ENCODE results near the gene PANX1.
"Not testable (repeated sequence)": the region's sequence is repeated elsewhere in the genome, so short reads cannot be mapped to it uniquely, and the experiment has no call there.

Gene PANX1

DNA sequence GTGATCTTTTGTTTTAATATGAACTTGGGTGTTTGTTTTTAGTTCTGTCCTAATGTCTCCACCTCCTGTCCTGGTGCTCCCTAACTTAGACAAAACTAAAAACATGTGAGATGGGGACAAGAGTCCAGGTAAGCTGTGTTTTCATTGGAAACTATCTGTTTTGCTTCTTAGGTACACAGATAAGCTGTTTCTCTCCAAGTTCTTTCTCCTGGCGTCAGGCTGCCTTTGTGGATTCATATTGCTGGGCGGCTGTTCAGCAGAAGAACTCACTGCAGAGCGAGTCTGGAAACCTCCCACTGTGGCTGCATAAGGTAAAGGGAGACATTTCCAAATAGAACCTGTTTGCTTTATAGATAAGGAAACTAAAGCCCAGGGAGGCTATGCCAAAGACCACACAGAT is 24.7 kb downstream of the PANX1 start:
- Mint-ChIP-seq H3K36me3 (ENCODE audit: low read depth) (peaks cover 34% of the 10 kb centered on the region), H3K9me3 (peaks cover 8% of the 10 kb centered on the region), H3K4me1 (peaks cover 56% of the 10 kb centered on the region), H3K27ac (peak overlapping the region in 2 of 3 experiments; percentile 26 to 47), H3K27me3 (ENCODE audit: low read depth) (no peaks in the 10 kb centered on the region), H3K4me3 (no peak overlapping the region)
- no peak for TF ChIP-seq CTCF (IDR thresholded peaks at IDR 0.05; ENCODE audit: unreplicated experiment in 3 of 3)

GRCh38 chr11:94154095-94154856 is 25.6 kb downstream of the PANX1 start:
- Mint-ChIP-seq H3K4me1 (peaks cover 47% of the 10 kb centered on the region), H3K4me3 (no peak overlapping the region), H3K27ac (peak overlapping the region in 1 of 3 experiments; percentile 41), H3K9me3 (peaks cover 9% of the 10 kb centered on the region), H3K27me3 (ENCODE audit: low read depth) (no peaks in the 10 kb centered on the region), H3K36me3 (ENCODE audit: low read depth) (peaks cover 44% of the 10 kb centered on the region)
- TF ChIP-seq CTCF (IDR thresholded peaks at IDR 0.05; ENCODE audit: unreplicated experiment in 3 of 3): no peak

DNA sequence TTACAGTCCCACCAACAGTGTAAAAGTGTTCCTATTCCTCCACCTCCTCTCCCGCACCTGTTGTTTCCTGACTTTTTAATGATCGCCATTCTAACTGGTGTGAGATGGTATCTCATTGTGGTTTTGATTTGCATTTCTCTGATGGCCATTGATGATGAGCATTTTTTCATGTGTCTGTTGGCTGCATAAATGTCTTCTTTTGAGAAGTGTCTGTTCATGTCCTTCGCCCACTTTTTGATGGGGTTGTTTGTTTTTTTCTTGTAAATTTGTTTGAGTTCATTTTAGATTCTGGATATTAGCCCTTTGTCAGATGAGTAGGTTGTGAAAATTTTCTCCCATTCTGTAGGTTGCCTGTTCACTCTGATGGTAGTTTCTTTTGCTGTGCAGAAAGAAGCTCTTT is 28.7 kb downstream of the PANX1 start:
- Mint-ChIP-seq H3K9me3 (peaks cover 35% of the 10 kb centered on the region), H3K36me3 (ENCODE audit: low read depth) (peaks cover 74% of the 10 kb centered on the region), H3K4me1 (peaks cover 21% of the 10 kb centered on the region)
- H3K27ac Mint-ChIP-seq; H3K27me3 Mint-ChIP-seq (ENCODE audit: low read depth); H3K4me3 Mint-ChIP-seq: not testable (repeated sequence)

DNA sequence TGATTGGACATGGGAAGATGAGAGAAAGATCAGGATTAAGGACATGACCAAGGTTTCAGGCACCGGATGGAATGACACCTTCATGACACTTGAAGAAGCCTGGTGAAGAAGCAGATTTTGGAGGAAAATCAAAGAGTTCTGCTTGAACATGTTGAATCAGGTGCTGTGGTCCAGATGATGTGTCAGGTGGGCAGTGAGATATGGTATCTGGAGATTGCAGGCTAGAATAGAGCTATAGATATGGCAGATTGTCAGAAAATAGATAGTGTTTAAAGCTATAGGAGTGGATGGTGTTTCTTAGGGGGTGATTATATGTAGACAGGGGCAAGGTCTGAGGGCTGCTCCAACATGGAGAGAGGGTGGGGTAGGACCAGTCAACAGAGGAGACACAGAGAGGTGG is 40.2 kb downstream of the PANX1 start:
- no peak overlapping the region for H3K27ac Mint-ChIP-seq
- H3K36me3 Mint-ChIP-seq (ENCODE audit: low read depth): peaks cover 37% of the 10 kb centered on the region
- H3K4me3 Mint-ChIP-seq: no peak overlapping the region
- H3K4me1 Mint-ChIP-seq: no peaks in the 10 kb centered on the region
- H3K9me3 Mint-ChIP-seq: peaks cover 15% of the 10 kb centered on the region
- H3K27me3 Mint-ChIP-seq (ENCODE audit: low read depth): no peaks in the 10 kb centered on the region
- TF ChIP-seq CTCF (IDR thresholded peaks at IDR 0.05; ENCODE audit: unreplicated experiment in 3 of 3): no peak

- Mint-ChIP-seq H3K27ac (no peak overlapping the region), H3K9me3 (peaks cover 11% of the 10 kb centered on the region), H3K27me3 (ENCODE audit: low read depth) (no peaks in the 10 kb centered on the region), H3K4me3 (no peak overlapping the region), H3K36me3 (ENCODE audit: low read depth) (peaks cover 32% of the 10 kb centered on the region), H3K4me1 (no peaks in the 10 kb centered on the region)
- TF ChIP-seq CTCF (IDR thresholded peaks at IDR 0.05; ENCODE audit: unreplicated experiment in 3 of 3): no peak
Measured at GRCh38 chr11:94169516-94169915, 40.9 kb downstream of the PANX1 start.

DNA sequence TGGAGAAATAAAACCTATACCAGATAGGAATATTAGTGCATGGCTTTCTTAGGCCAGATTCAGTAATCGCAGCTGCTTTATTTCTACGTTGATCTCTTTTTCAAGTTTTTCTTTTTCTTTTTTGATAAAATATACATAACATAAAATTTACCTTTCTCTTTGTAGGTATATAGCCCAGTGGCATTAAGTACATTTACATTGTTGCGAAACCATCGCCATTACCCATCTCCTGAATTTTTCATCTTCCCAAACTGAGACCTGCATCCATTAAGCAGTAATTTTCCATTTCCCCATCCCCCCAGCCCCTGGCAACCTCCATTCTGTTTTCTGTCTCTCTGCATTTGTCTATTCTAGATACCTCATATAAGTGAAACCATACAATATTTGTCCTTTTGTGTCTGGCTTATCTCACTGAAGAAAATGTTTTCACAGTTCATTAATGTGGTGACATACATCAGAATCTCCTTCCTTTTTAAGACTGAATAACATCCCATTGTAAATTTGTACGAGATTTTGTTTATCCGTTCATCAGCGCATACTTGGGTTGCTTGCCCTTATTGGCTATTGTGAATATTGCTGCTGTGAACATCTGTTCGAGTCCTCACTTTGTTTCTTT is 41.4 kb downstream of the PANX1 start:
- H3K36me3 Mint-ChIP-seq (ENCODE audit: low read depth): peaks cover 28% of the 10 kb centered on the region
- H3K27ac Mint-ChIP-seq: no peak overlapping the region
- H3K4me1 Mint-ChIP-seq: no peaks in the 10 kb centered on the region
- TF ChIP-seq CTCF (IDR thresholded peaks at IDR 0.05; ENCODE audit: unreplicated experiment in 3 of 3): no peak
- no peak overlapping the region for H3K4me3 Mint-ChIP-seq
- peaks cover 7% of the 10 kb centered on the region for H3K9me3 Mint-ChIP-seq
- no peaks in the 10 kb centered on the region for H3K27me3 Mint-ChIP-seq (ENCODE audit: low read depth)
